H1 (cell line): ENCODE results near the gene ATP7B. TPM values are rescaled to one million over a fixed set of nuclear protein-coding genes. Genes with fewer than 3 reads are reported as not detected.

Experiments
- CTCF ChIA-PET: fragments of 300-600 bp; sonication (Branson Sonifier 250); formaldehyde crosslinking; loops from one replicate; lab custom pipeline; 2021; ENCODE audit not compliant: partially characterized antibody; lab: Charles Lee
- POLR2A ChIA-PET: fragments of 300-600 bp; sonication (Branson Sonifier 250); formaldehyde crosslinking; loops from one replicate; lab custom pipeline; 2021; ENCODE audit warnings: inconsistent platforms; ENCODE audit not compliant: partially characterized antibody; lab: Charles Lee
- DNase-seq, 2 experiments: peaks; one replicate each; pipeline versions ENCODE4 v3.0.0 to v3.0.0-alpha.2; 2010 to 2022; ENCODE audit warnings: low spot score in 2 of 2, low read depth in 1 of 2, mixed read lengths in 1 of 2
- FAIRE-seq: peaks from 2 replicates; lab custom pipeline; 2011; peaks lifted over from hg19 to GRCh38; lab: Jason Lieb, UNC
- H2AFZ ChIP-seq: 2 replicates; pipeline ENCODE4 v1.8.1; 2012; ENCODE audit warnings: low read length, inconsistent platforms
- H2AK5ac ChIP-seq: 2 replicates; pipeline ENCODE4 v1.6.1; 2013; ENCODE audit warnings: low read depth, low read length
- H2BK120ac ChIP-seq: replicated peaks from 2 replicates; pipeline ENCODE3; 2013; ENCODE audit warnings: low read depth, low read length, inconsistent platforms
- H2BK12ac ChIP-seq: 2 replicates; pipeline ENCODE4 v1.6.1; 2013; ENCODE audit warnings: low read depth, low read length
- H2BK15ac ChIP-seq: 2 replicates; pipeline ENCODE4 v1.6.1; 2013; ENCODE audit warnings: low read length
- H2BK20ac ChIP-seq: 2 replicates; pipeline ENCODE4 v1.6.1; 2013; ENCODE audit warnings: low read length
- H2BK5ac ChIP-seq: 2 replicates; pipeline ENCODE4 v1.6.1; 2013; ENCODE audit warnings: low read depth, low read length
- H3K14ac ChIP-seq: 2 replicates; pipeline ENCODE4 v1.6.1; 2013; ENCODE audit warnings: inconsistent platforms; ENCODE audit not compliant: insufficient read length
- H3K18ac ChIP-seq: 2 replicates; pipeline ENCODE4 v1.6.1; 2013; ENCODE audit warnings: low read length; ENCODE audit errors: extremely low read depth
- H3K23ac ChIP-seq: 2 replicates; pipeline ENCODE4 v1.6.1; 2013; ENCODE audit warnings: inconsistent platforms; ENCODE audit not compliant: insufficient read length
- H3K23me2 ChIP-seq: 2 replicates; pipeline ENCODE4 v1.6.1; 2013; ENCODE audit warnings: low read depth, low read length
- H3K27ac ChIP-seq: 2 replicates; pipeline ENCODE4 v1.6.1; 2011; ENCODE audit warnings: low read depth, low read length, inconsistent platforms
- H3K27me3 ChIP-seq, 4 experiments: replicated peaks in 1 of 4; 1 replicate in 1 of 4; 2 replicates in 3 of 4; pipeline versions ENCODE4 v1.6.1 to v1.8.1; 2011 to 2013; ENCODE audit warnings: low read length in 3 of 4, mild to moderate bottlenecking in 3 of 4, inconsistent platforms in 2 of 4, mixed read lengths in 2 of 4, moderate library complexity in 1 of 4; ENCODE audit not compliant: control insufficient read depth in 3 of 4, insufficient read depth in 3 of 4; ENCODE audit errors: extremely low read depth in 1 of 4
- H3K36me3 ChIP-seq, 4 experiments: 2 replicates each; pipeline versions ENCODE4 v1.6.1 to v1.8.1; 2011 to 2013; ENCODE audit warnings: mild to moderate bottlenecking in 4 of 4, low read length in 3 of 4, moderate library complexity in 2 of 4, control low read depth in 1 of 4, inconsistent platforms in 1 of 4; ENCODE audit not compliant: insufficient read depth in 4 of 4, control insufficient read depth in 2 of 4
- H3K4ac ChIP-seq: replicated peaks from 2 replicates; pipeline ENCODE3; 2013; ENCODE audit warnings: low read length, low read depth, mixed read lengths, inconsistent platforms; ENCODE audit not compliant: insufficient read length
- H3K4me1 ChIP-seq, 4 experiments: replicated peaks in 1 of 4; 1 replicate in 1 of 4; 2 replicates in 3 of 4; pipeline versions ENCODE4 v1.6.1 to v1.8.1; 2011 to 2013; ENCODE audit warnings: low read length in 3 of 4, inconsistent platforms in 2 of 4, mixed read lengths in 1 of 4; ENCODE audit not compliant: insufficient read depth in 4 of 4, control insufficient read depth in 3 of 4
- H3K4me2 ChIP-seq, 2 experiments: 2 replicates each; pipeline versions ENCODE4 v1.6.1 to v1.8.1; 2011 to 2013; ENCODE audit warnings: low read depth in 2 of 2, low read length in 2 of 2, control low read depth in 1 of 2, inconsistent platforms in 1 of 2, mild to moderate bottlenecking in 1 of 2; ENCODE audit not compliant: insufficient read depth in 1 of 2
- H3K4me3 ChIP-seq, 4 experiments: fragments of 200-600, 300-600 bp in 1 of 4; sonication (generic), shearing (Covaris generic), sonication (Bioruptor Twin) in 1 of 4; 2 replicates each; pipeline versions ENCODE4 v1.5.1 to v1.8.1; 2011 to 2016; ENCODE audit warnings: low read length in 4 of 4, low read depth in 3 of 4, control low read depth in 2 of 4, inconsistent platforms in 2 of 4, mild to moderate bottlenecking in 2 of 4, mixed read lengths in 1 of 4, moderate library complexity in 1 of 4; ENCODE audit not compliant: insufficient read depth in 2 of 4; ENCODE audit errors: extremely low read depth in 1 of 4
- H3K56ac ChIP-seq: replicated peaks from 2 replicates; pipeline ENCODE3; 2013; ENCODE audit warnings: low read depth, mild to moderate bottlenecking, mixed read lengths, low read length, inconsistent platforms; ENCODE audit not compliant: insufficient read length
- H3K79me1 ChIP-seq: 2 replicates; pipeline ENCODE4 v1.6.1; 2013; ENCODE audit warnings: low read depth, low read length, control low read depth
- H3K79me2 ChIP-seq, 2 experiments: 2 replicates each; pipeline versions ENCODE4 v1.6.1 to v1.8.1; 2012 to 2013; ENCODE audit warnings: low read length in 2 of 2, mild to moderate bottlenecking in 2 of 2, inconsistent platforms in 1 of 2; ENCODE audit not compliant: insufficient read depth in 2 of 2, control insufficient read depth in 1 of 2
- H3K9ac ChIP-seq, 4 experiments: replicated peaks in 1 of 4; 1 replicate in 1 of 4; 2 replicates in 3 of 4; pipeline versions ENCODE4 v1.6.1 to v1.8.1; 2011 to 2013; ENCODE audit warnings: low read depth in 3 of 4, low read length in 3 of 4, control low read depth in 2 of 4, mild to moderate bottlenecking in 2 of 4, moderate library complexity in 2 of 4, inconsistent platforms in 1 of 4; ENCODE audit errors: extremely low read depth in 1 of 4
- H3K9me3 ChIP-seq, 2 experiments: 2 replicates each; pipeline versions ENCODE4 v1.6.1 to v1.8.1; 2012 to 2013; ENCODE audit warnings: mild to moderate bottlenecking in 2 of 2, moderate library complexity in 2 of 2, control low read depth in 1 of 2, inconsistent platforms in 1 of 2, low read depth in 1 of 2, low read length in 1 of 2, mixed read lengths in 1 of 2; ENCODE audit not compliant: insufficient read depth in 2 of 2
- H4K20me1 ChIP-seq, 2 experiments: replicated peaks in 1 of 2; 2 replicates each; pipeline versions ENCODE3 to v1.8.1; 2011 to 2013; ENCODE audit warnings: inconsistent platforms in 2 of 2, low read length in 2 of 2, mild to moderate bottlenecking in 1 of 2; ENCODE audit not compliant: insufficient read depth in 2 of 2, control insufficient read depth in 1 of 2
- H4K5ac ChIP-seq: 2 replicates; pipeline ENCODE4 v1.6.1; 2013; ENCODE audit warnings: low read length, low read depth, mixed read lengths, inconsistent platforms; ENCODE audit not compliant: insufficient read length
- H4K8ac ChIP-seq: 2 replicates; pipeline ENCODE4 v1.8.0; 2013; ENCODE audit warnings: mild to moderate bottlenecking, moderate library complexity, low read length, inconsistent platforms; ENCODE audit not compliant: insufficient read depth; ENCODE audit errors: extremely low read depth
- H4K91ac ChIP-seq: replicated peaks from 2 replicates; pipeline ENCODE3; 2013; ENCODE audit warnings: low read length, mixed read lengths, inconsistent platforms; ENCODE audit not compliant: insufficient read length
- ATF3 ChIP-seq: IDR thresholded peaks from 2 replicates; pipeline ENCODE4 v1.6.1; 2011; ENCODE audit warnings: low read depth, mild to moderate bottlenecking, low read length; ENCODE audit not compliant: insufficient read depth
- CHD2 ChIP-seq: IDR thresholded peaks from 2 replicates; pipeline ENCODE4 v1.6.1; 2012; ENCODE audit warnings: low read length, improper control_type of control experiment
- KDM1A ChIP-seq: fragments of 200-600, 300-600 bp; sonication (generic); IDR thresholded peaks from 2 replicates; pipeline ENCODE4 v1.7.1; 2016; ENCODE audit warnings: mild to moderate bottlenecking, low read length, borderline replicate concordance
- POLR2AphosphoS5 ChIP-seq: IDR thresholded peaks from 2 replicates; pipeline ENCODE4 v1.6.1; 2011; ENCODE audit warnings: low read depth, low read length
- SIX5 ChIP-seq: IDR thresholded peaks from 2 replicates; pipeline ENCODE4 v1.6.1; 2011; ENCODE audit warnings: mild to moderate bottlenecking, low read depth, low read length
- whole genome bisulfite sequencing, 2 experiments: shearing (Covaris generic) in 1 of 2; methylation state at CpG; one replicate each; pipeline versions ENCODE4 v1.1.6 to v1.1.7; 2013 to 2015; ENCODE audit warnings: low lambda C conversion rate in 2 of 2, mixed read lengths in 2 of 2, inconsistent platforms in 1 of 2, low coverage in 1 of 2, missing lambda C conversion rate in 1 of 2; ENCODE audit not compliant: insufficient replicate concordance in 2 of 2, insufficient coverage in 1 of 2, insufficient read length in 1 of 2; ENCODE audit errors: extremely low coverage in 1 of 2, missing lambda C conversion rate in 1 of 2; 5-methylcytosine and 5-hydroxymethylcytosine counted together
- polyA plus RNA-seq, 7 experiments: library from polyadenylated mRNA; depleted of rRNA in 3 of 7; stranded (reverse) in 5 of 7; unstranded in 2 of 7; fragments of >200 nt in 5 of 7; fragments of 200-250 nt in 2 of 7; gene quantifications; 1 replicate in 5 of 7; 2 replicates in 1 of 7; 4 replicates in 1 of 7; pipeline versions ENCODE4 v1.2.1 to v1.2.3, GENCODE V29; 2011 to 2013; ENCODE audit warnings: missing spikeins in 2 of 7, mixed read lengths in 2 of 7
- total RNA-seq: library from RNA; stranded (reverse); fragmentation: NEBNext Ultra II Directional; extraction: Animal tissue kit (Norgen Biotek cat#: 25700); gene quantifications from 2 replicates; pipeline ENCODE4 v1.2.1, GENCODE V29; 2021
- TF ChIP-seq, protein P1 (sequence below): IDR thresholded peaks from 2 replicates; pipeline ENCODE4 v1.6.1; 2011; ENCODE audit warnings: low read length, improper control_type of control experiment

Gene ATP7B
- total and polyA plus RNA-seq, 2 of the 8 experiments (the other 6 are each of a cell fraction or from before 2014, with no cell fraction given), result 4.1 to 9.2 TPM

DNA sequence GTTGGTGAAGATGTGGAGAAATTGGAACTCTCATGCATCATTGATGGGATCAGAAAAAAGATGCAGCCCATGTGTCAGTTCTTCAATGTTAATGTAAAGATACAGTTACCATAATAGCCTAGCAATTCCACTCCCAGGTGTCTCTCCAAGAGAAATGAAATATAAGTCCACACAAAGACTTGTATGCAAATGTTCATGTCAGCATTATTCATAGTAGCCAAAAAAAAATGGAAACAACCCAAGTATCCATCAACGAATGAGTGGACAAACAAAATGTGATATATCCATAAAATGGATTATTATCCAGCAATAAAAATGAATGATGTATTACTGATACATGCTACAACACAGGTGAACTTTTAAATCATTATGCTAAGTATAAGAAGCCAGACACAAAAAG lies 110.8 kb downstream of the ATP7B start:
- Histone ChIP-seq H3K27ac (no peak overlapping the region), H3K4me1 (peaks cover 0 to 4% (median 0%) of the 10 kb centered on the region in 4 experiments; a peak in 2 of 7 replicates), H2BK20ac (no peak overlapping the region), H3K79me1 (no peaks in the 10 kb centered on the region), H3K4ac (no peak overlapping the region), H3K23ac (no peak overlapping the region), H4K8ac (no peak overlapping the region), H2AK5ac (no peak overlapping the region), H3K9ac (no peak overlapping the region), H3K9me3 (no peaks in the 10 kb centered on the region), H3K14ac (no peak overlapping the region), H3K4me3 (no peak overlapping the region), H2BK15ac (no peak overlapping the region), H4K91ac (no peak overlapping the region), H3K56ac (no peak overlapping the region), H2BK5ac (no peak overlapping the region), H3K27me3 (no peaks in the 10 kb centered on the region), H4K5ac (no peak overlapping the region), H3K18ac (no peak overlapping the region), H3K4me2 (no peak overlapping the region), H3K36me3 (no peaks in the 10 kb centered on the region), H2AFZ (no peak overlapping the region), H2BK12ac (no peak overlapping the region), H4K20me1 (peaks cover 0 to 2% of the 10 kb centered on the region in 2 experiments), H3K79me2 (no peaks in the 10 kb centered on the region), H2BK120ac (no peak overlapping the region), H3K23me2 (no peaks in the 10 kb centered on the region)
- ChIA-PET POLR2A (no interaction called here), CTCF (no interaction called here)
- WGBS, 2 experiments, result 90% methylated on average over 1 of the region's 1 CpG; no CpG with 5 or more reads in 1 of the 2 experiments
- DNase-seq, result no peak
- FAIRE-seq, result no peak
- TF ChIP-seq KDM1A, result no peak
- TF ChIP-seq SIX5, result no peak
- no peak for TF ChIP-seq ATF3
- no peak for TF ChIP-seq POLR2AphosphoS5
- TF ChIP-seq, protein P1, sequence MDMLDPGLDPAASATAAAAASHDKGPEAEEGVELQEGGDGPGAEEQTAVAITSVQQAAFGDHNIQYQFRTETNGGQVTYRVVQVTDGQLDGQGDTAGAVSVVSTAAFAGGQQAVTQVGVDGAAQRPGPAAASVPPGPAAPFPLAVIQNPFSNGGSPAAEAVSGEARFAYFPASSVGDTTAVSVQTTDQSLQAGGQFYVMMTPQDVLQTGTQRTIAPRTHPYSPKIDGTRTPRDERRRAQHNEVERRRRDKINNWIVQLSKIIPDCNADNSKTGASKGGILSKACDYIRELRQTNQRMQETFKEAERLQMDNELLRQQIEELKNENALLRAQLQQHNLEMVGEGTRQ, result no peak
- no peak for TF ChIP-seq CHD2
